GM18526 (cell line): Measurements from ENCODE around the gene TFE3.

Experiments
- POLR2A ChIP-seq: IDR thresholded peaks from 3 replicates; pipeline ENCODE4 v1.6.1; 2011; ENCODE audit not compliant: insufficient read length; ENCODE audit errors: extremely low read depth

TFE3 gene

DNA sequence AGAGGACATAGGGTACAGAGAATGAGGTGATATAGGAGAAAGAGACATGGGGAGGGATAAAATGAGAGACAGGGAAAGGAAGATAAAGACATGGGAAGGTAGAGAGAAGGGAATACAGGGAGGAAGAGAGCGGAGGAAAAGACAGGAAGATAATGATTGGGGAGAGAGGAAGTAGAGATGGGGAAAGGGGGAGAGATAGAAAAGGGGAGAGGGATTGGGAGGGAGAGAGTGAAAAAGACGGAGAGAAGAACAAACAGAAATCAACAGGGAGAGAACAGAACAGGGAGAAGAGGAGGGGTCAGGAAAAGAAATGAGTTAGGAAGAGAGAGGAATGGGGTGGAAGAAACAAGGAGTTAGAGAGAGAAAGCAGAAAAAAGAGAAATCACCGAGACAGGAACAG, 45.7 kb downstream of the TFE3 start:
- TF ChIP-seq POLR2A: no peak

- no peak for TF ChIP-seq POLR2A
These were observed 46.2 kb downstream of the TFE3 start for GRCh38 chrX:48996969-48997368.

DNA sequence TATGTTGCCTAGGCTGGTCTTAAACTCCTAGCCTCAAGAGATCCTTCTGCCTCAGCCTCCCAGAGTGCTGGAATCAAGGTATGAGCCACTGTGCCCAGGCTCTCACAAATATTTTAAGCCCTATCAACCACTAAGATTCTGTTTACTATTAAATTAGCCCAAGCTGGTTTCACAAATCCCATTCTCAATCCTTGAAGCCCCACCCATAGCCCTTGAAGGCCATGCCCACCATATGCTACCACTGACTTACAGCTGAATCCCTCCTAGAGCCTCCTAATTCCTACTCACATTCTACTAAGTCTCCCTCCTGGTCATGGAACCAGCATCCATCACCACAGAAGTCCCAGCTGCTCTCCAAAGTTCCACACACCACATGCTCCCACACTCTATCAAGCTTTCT, 50.8 kb downstream of the TFE3 start:
- no peak for TF ChIP-seq POLR2A

GRCh38 chrX:48989483-48989882, 53.7 kb downstream of the TFE3 start:
- TF ChIP-seq POLR2A: no peak

GRCh38 chrX:48983896-48984295, 59.3 kb downstream of the TFE3 start:
- no peak for TF ChIP-seq POLR2A

DNA sequence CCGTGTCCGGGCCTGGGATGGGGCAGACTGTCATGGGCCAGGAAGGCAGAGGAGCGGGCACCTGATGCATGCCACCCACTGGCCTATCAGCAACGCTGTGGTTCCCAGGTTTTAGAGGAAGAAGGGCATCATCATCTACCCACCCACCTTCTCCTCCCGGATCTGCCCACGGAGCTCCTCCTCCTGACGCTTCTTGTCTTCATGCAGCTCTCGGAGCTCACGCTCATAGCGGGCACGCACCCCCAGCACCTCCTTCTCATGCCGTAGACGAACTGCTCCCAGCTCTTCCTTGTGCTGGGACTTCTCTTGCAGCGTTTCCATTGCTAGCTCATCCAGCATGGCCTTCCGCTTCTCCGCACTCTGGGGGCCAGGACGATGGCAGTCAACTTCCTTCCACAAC, 60.1 kb downstream of the TFE3 start:
- no peak for TF ChIP-seq POLR2A

DNA sequence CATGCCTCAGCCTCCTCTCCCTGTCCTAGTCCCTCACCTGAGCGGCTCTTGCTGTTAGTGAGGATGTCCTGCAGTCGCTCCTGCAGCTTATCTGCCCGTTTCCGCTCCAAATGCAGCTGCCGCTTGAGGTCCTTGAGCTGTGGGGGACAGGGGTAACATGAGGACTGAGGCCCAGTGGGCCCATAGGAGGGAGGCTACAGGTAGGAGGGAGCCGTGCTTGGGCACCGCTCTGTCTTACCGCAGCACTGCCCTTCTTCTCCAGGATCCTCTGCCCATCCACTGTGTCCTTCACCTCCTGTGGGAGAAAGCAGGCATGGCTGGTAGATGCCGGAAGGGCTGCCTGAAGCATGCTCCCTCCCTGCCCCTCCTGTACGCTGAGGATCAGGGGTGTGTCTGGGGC, 62.0 kb downstream of the TFE3 start:
- TF ChIP-seq POLR2A: no peak
